ENCODE results near the gene GNMT.
"Not testable (repeated sequence)": the region's sequence is repeated elsewhere in the genome, so short reads cannot be mapped to it uniquely, and the experiment has no call there.

The GNMT gene

DNA sequence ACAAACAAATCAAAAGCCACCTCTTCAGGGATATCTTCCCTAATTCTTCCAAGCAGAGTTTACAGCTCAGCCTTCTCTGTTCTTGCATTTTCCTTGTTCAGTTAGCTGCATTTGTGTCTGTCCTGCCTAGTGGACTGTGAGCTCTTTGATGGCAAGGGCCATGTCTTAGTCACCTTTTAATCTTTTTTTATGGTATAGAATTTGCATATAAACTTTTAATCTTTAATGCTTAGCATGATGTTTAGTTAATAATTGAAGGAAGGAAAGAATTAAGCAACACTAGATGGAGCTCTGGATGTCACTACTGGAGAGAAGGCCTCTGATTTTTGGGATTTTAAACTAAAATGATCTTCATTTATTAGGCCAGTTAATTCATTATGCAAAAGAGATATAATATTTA lies 36.0 kb downstream of the GNMT start:
- no peak overlapping the region for H4K8ac ChIP-seq (ENCODE audit: low read length)
- no peak overlapping the region for H3K4me2 ChIP-seq (ENCODE audit: low read length, poor library complexity, severe bottlenecking)
- peaks cover 24% of the 10 kb centered on the region for H3K79me1 ChIP-seq (replicated peaks; ENCODE audit: low read length, poor library complexity, severe bottlenecking)
- no peak overlapping the region for H2BK5ac ChIP-seq (ENCODE audit: low read depth, low read length, poor library complexity, severe bottlenecking)
- H3K27ac ChIP-seq (ENCODE audit: low read length, poor library complexity, severe bottlenecking), result no peak overlapping the region
- H2AK5ac ChIP-seq (ENCODE audit: low read length, severe bottlenecking), result no peak overlapping the region
- no peak overlapping the region for H3K4me3 ChIP-seq (ENCODE audit: insufficient read depth in 1 of 2, low read depth in 1 of 2, low read length in 2 of 2)
- no peak overlapping the region for H4K91ac ChIP-seq (ENCODE audit: low read length)
- peaks cover 5 to 12% of the 10 kb centered on the region in 2 experiments for H3K36me3 ChIP-seq (ENCODE audit: control insufficient read depth in 1 of 2, insufficient read depth in 2 of 2, low read depth in 1 of 2, low read length in 2 of 2)
- H2BK12ac ChIP-seq (ENCODE audit: low read length in 2 of 2), result no peak overlapping the region
- no peaks in the 10 kb centered on the region for H3K27me3 ChIP-seq (ENCODE audit: control insufficient read depth in 1 of 2, insufficient read depth in 1 of 2, low read length in 2 of 2)
- H2AFZ ChIP-seq (ENCODE audit: low read depth, low read length), result no peak overlapping the region
- no peak overlapping the region for H3K14ac ChIP-seq (ENCODE audit: low read length in 2 of 2)
- H3K23ac ChIP-seq (ENCODE audit: low read length in 2 of 2), result no peak overlapping the region
- H3K9me3 ChIP-seq (ENCODE audit: control insufficient read depth, low read length), result no peaks in the 10 kb centered on the region
- no peak for DNase-seq
- H3K9ac ChIP-seq (ENCODE audit: low read length), result no peak overlapping the region
- no peak overlapping the region for H3K18ac ChIP-seq (ENCODE audit: low read depth in 1 of 2, low read length in 2 of 2)
- no peak overlapping the region for H2BK15ac ChIP-seq (ENCODE audit: low read depth, poor library complexity, severe bottlenecking)
- no peak overlapping the region for H2BK120ac ChIP-seq (ENCODE audit: low read depth, low read length)
- no peak overlapping the region for H3K4ac ChIP-seq (ENCODE audit: low read depth in 1 of 2, low read length in 2 of 2)
- no peaks in the 10 kb centered on the region for H3K4me1 ChIP-seq (ENCODE audit: control insufficient read depth, insufficient read depth, low read depth, low read length)

DNA sequence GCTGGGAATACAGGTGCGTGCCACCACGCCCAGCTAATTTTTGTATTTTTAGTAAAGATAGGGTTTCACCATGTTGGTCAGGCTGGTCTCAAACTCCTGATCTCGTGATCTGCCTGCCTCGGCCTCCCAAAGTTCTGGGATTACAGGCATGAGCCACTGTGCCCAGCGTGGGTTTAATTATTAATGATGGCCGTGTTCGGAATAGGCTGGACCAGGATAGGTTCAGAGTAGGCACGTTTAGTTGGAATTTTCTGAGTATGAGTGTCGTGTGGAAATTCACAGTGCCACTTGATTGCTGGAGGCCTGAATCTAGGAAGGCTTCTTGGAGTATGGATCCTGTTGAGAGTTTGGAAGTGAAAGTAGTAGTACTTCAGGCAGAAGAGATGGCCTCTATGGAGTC lies 37.7 kb downstream of the GNMT start:
- H3K4me1 ChIP-seq (ENCODE audit: control insufficient read depth, insufficient read depth, low read depth, low read length); H3K9ac ChIP-seq (ENCODE audit: low read length); H4K91ac ChIP-seq (ENCODE audit: low read length); H2AK5ac ChIP-seq (ENCODE audit: low read length, severe bottlenecking); H3K4me3 ChIP-seq (ENCODE audit: insufficient read depth in 1 of 2, low read depth in 1 of 2, low read length in 2 of 2); H3K4ac ChIP-seq (ENCODE audit: low read depth in 1 of 2, low read length in 2 of 2); H2BK120ac ChIP-seq (ENCODE audit: low read depth, low read length); H2BK15ac ChIP-seq (ENCODE audit: low read depth, poor library complexity, severe bottlenecking); DNase-seq; H3K23ac ChIP-seq (ENCODE audit: low read length in 2 of 2); H3K9me3 ChIP-seq (ENCODE audit: control insufficient read depth, low read length); H3K27me3 ChIP-seq (ENCODE audit: control insufficient read depth in 1 of 2, insufficient read depth in 1 of 2, low read length in 2 of 2); H3K4me2 ChIP-seq (ENCODE audit: low read length, poor library complexity, severe bottlenecking); H3K14ac ChIP-seq (ENCODE audit: low read length in 2 of 2); H3K18ac ChIP-seq (ENCODE audit: low read depth in 1 of 2, low read length in 2 of 2); H2BK12ac ChIP-seq (ENCODE audit: low read length in 2 of 2); H4K8ac ChIP-seq (ENCODE audit: low read length); H2AFZ ChIP-seq (ENCODE audit: low read depth, low read length); H3K27ac ChIP-seq (ENCODE audit: low read length, poor library complexity, severe bottlenecking); H2BK5ac ChIP-seq (ENCODE audit: low read depth, low read length, poor library complexity, severe bottlenecking): not testable (repeated sequence)
- 96% methylated on average over 9 of the region's 9 CpGs for WGBS
- Histone ChIP-seq H3K79me1 (replicated peaks; ENCODE audit: low read length, poor library complexity, severe bottlenecking) (peaks cover 30% of the 10 kb centered on the region), H3K36me3 (ENCODE audit: control insufficient read depth in 1 of 2, insufficient read depth in 2 of 2, low read depth in 1 of 2, low read length in 2 of 2) (peaks cover 5 to 12% of the 10 kb centered on the region in 2 experiments)

DNA sequence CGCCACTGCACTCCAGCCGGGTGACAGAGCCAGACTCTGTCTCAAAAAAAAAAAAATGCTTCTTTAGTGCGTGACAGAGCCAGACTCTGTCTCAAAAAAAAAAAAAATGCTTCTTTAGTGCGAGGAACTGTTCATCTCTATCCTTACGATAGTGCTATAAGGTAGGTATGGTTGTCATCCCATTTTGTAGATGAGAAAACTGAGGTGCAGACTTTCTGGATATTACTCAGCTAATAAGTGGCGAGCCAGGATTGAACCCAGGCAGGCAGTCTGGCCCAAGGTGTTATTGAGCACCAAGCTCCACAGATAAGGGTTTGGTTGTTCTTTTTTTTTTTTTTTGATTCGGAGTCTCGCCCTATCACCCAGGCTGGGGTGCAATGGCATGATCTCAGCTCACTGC lies 41.3 kb downstream of the GNMT start:
- Histone ChIP-seq H4K91ac (ENCODE audit: low read length) (no peak overlapping the region), H3K27me3 (ENCODE audit: control insufficient read depth in 1 of 2, insufficient read depth in 1 of 2, low read length in 2 of 2) (no peaks in the 10 kb centered on the region), H3K9ac (ENCODE audit: low read length) (no peak overlapping the region), H2BK15ac (ENCODE audit: low read depth, poor library complexity, severe bottlenecking) (no peak overlapping the region), H3K9me3 (ENCODE audit: control insufficient read depth, low read length) (no peaks in the 10 kb centered on the region), H2AK5ac (ENCODE audit: low read length, severe bottlenecking) (no peak overlapping the region), H2BK12ac (ENCODE audit: low read length in 2 of 2) (no peak overlapping the region), H3K36me3 (ENCODE audit: control insufficient read depth in 1 of 2, insufficient read depth in 2 of 2, low read depth in 1 of 2, low read length in 2 of 2) (peaks cover 12 to 20% of the 10 kb centered on the region in 2 experiments), H3K4ac (ENCODE audit: low read depth in 1 of 2, low read length in 2 of 2) (no peak overlapping the region), H3K14ac (ENCODE audit: low read length in 2 of 2) (no peak overlapping the region), H2AFZ (ENCODE audit: low read depth, low read length) (no peak overlapping the region), H2BK120ac (ENCODE audit: low read depth, low read length) (no peak overlapping the region), H3K4me2 (ENCODE audit: low read length, poor library complexity, severe bottlenecking) (no peak overlapping the region), H3K4me1 (ENCODE audit: control insufficient read depth, insufficient read depth, low read depth, low read length) (no peaks in the 10 kb centered on the region), H4K8ac (ENCODE audit: low read length) (no peak overlapping the region), H2BK5ac (ENCODE audit: low read depth, low read length, poor library complexity, severe bottlenecking) (no peak overlapping the region), H3K23ac (ENCODE audit: low read length in 2 of 2) (no peak overlapping the region), H3K79me1 (replicated peaks; ENCODE audit: low read length, poor library complexity, severe bottlenecking) (peaks cover 33% of the 10 kb centered on the region), H3K27ac (ENCODE audit: low read length, poor library complexity, severe bottlenecking) (no peak overlapping the region), H3K4me3 (ENCODE audit: insufficient read depth in 1 of 2, low read depth in 1 of 2, low read length in 2 of 2) (no peak overlapping the region), H3K18ac (ENCODE audit: low read depth in 1 of 2, low read length in 2 of 2) (no peak overlapping the region)
- WGBS, result 97% methylated on average over 8 of the region's 8 CpGs
- no peak for DNase-seq

GRCh38 chr6:43005844-43006243 lies 45.3 kb downstream of the GNMT start:
- Histone ChIP-seq H2AFZ (ENCODE audit: low read depth, low read length) (no peak overlapping the region), H3K4me2 (ENCODE audit: low read length, poor library complexity, severe bottlenecking) (no peak overlapping the region), H3K4ac (ENCODE audit: low read depth in 1 of 2, low read length in 2 of 2) (no peak overlapping the region), H2BK120ac (ENCODE audit: low read depth, low read length) (no peak overlapping the region), H4K91ac (ENCODE audit: low read length) (no peak overlapping the region), H3K4me3 (ENCODE audit: insufficient read depth in 1 of 2, low read depth in 1 of 2, low read length in 2 of 2) (no peak overlapping the region), H2BK12ac (ENCODE audit: low read length in 2 of 2) (no peak overlapping the region), H3K27ac (ENCODE audit: low read length, poor library complexity, severe bottlenecking) (no peak overlapping the region), H3K9ac (ENCODE audit: low read length) (no peak overlapping the region), H3K18ac (ENCODE audit: low read depth in 1 of 2, low read length in 2 of 2) (no peak overlapping the region), H3K23ac (ENCODE audit: low read length in 2 of 2) (no peak overlapping the region), H3K14ac (ENCODE audit: low read length in 2 of 2) (no peak overlapping the region), H3K36me3 (ENCODE audit: control insufficient read depth in 1 of 2, insufficient read depth in 2 of 2, low read depth in 1 of 2, low read length in 2 of 2) (peaks cover 50 to 56% of the 10 kb centered on the region in 2 experiments), H3K27me3 (ENCODE audit: control insufficient read depth in 1 of 2, insufficient read depth in 1 of 2, low read length in 2 of 2) (no peaks in the 10 kb centered on the region), H3K9me3 (ENCODE audit: control insufficient read depth, low read length) (no peaks in the 10 kb centered on the region), H2BK5ac (ENCODE audit: low read depth, low read length, poor library complexity, severe bottlenecking) (no peak overlapping the region), H2AK5ac (ENCODE audit: low read length, severe bottlenecking) (no peak overlapping the region), H4K8ac (ENCODE audit: low read length) (no peak overlapping the region), H3K79me1 (replicated peaks; ENCODE audit: low read length, poor library complexity, severe bottlenecking) (peaks cover 34% of the 10 kb centered on the region), H3K4me1 (ENCODE audit: control insufficient read depth, insufficient read depth, low read depth, low read length) (no peaks in the 10 kb centered on the region), H2BK15ac (ENCODE audit: low read depth, poor library complexity, severe bottlenecking) (no peak overlapping the region)
- no peak for DNase-seq
- 86% methylated on average over 3 of the region's 5 CpGs for WGBS
